Measurements from ENCODE around the gene RNASEH2A. TPM values are rescaled to one million over a fixed set of nuclear protein-coding genes. Genes with fewer than 3 reads are reported as not detected.

Gene RNASEH2A
- polyA plus RNA-seq, 1 of the 3 experiments (the other 2 are of a cell fraction): 48.1 TPM

GRCh38 chr19:12838886-12839756, 32.7 kb downstream of the RNASEH2A start:
- Histone ChIP-seq H3K9ac (peak overlapping the region; percentile 43; the same call in 1 of the 2 replicates), H3K4me3 (ENCODE audit: low read depth in 2 of 2, low read length in 1 of 2) (peak overlapping the region; percentile 73 to 81), H3K79me2 (ENCODE audit: insufficient read depth) (no peaks in the 10 kb centered on the region), H3K4me1 (ENCODE audit: control insufficient read depth in 1 of 2, insufficient read depth in 2 of 2, low read depth in 1 of 2, low read length in 1 of 2) (peaks cover 0 to 45% of the 10 kb centered on the region in 2 experiments; a peak in 1 of 4 replicates), H3K9me2 (no peaks in the 10 kb centered on the region), H3K27ac (ENCODE audit: low read depth in 2 of 2, low read length in 1 of 2) (peak overlapping the region in 1 of 2 experiments; percentile 76; a peak in 2 of 4 replicates), H3K36me3 (replicated peaks in 1 of 2; ENCODE audit: control insufficient read depth in 1 of 2, insufficient read depth in 2 of 2, low read length in 1 of 2) (no peaks in the 10 kb centered on the region), H3F3A (replicated peaks; ENCODE audit: insufficient read depth) (peaks cover 30% of the 10 kb centered on the region), H2AFZ (ENCODE audit: low read depth) (no peak overlapping the region), H3K4me2 (peak overlapping the region; percentile 87), H3K9me3 (no peaks in the 10 kb centered on the region), H3K27me3 (ENCODE audit: insufficient read depth) (no peaks in the 10 kb centered on the region), H4K20me1 (ENCODE audit: insufficient read depth) (no peaks in the 10 kb centered on the region)
- no peak for TF ChIP-seq FOXJ3 (CRISPR knock-in tag; IDR thresholded peaks at IDR 0.05)
- TF ChIP-seq FOXM1 (IDR thresholded peaks at IDR 0.05; ENCODE audit: low read depth): no peak
- TF ChIP-seq FOSL2 (IDR thresholded peaks at IDR 0.05; ENCODE audit: borderline replicate concordance, low read depth): no peak
- peak; percentile 73; the same call in 1 of the 2 replicates for TF ChIP-seq MXI1 (IDR thresholded peaks at IDR 0.05; ENCODE audit: low read depth, low read length)
- 0 out of 2 replicates have a peak, but pooled peaks have one; percentile 37 for TF ChIP-seq MAX (IDR thresholded peaks at IDR 0.05; ENCODE audit: low read depth)
- no peak for TF ChIP-seq USF1 (IDR thresholded peaks at IDR 0.05; ENCODE audit: borderline replicate concordance, low read depth)
- DNase-seq: peak; percentile 55
- ChIA-PET POLR2A (interaction anchor here (1.3 kb wide), 1 partner anchor 52 kb away, joined by 4 read pairs; the partner anchor contains the start of gene GCDH), CTCF (interaction anchor here (0.6 to 3.1 kb wide), 15 partner anchors 8 to 1690 kb away, joined by 3 to 19 read pairs (median 4); partner anchors contain the start of gene THSD8)
- WGBS (ENCODE audit: low lambda C conversion rate): 30% methylated on average over 21 of the region's 21 CpGs

GRCh38 chr19:12840091-12841079, 34.0 kb downstream of the RNASEH2A start:
- no peak overlapping the region for H3K9ac ChIP-seq
- H2AFZ ChIP-seq (ENCODE audit: low read depth): no peak overlapping the region
- H3K27me3 ChIP-seq (ENCODE audit: insufficient read depth): no peaks in the 10 kb centered on the region
- H3K4me2 ChIP-seq: no peak overlapping the region; the same call in 1 of the 2 replicates
- ChIA-PET CTCF (no interaction called here), POLR2A (no interaction called here)
- peaks cover 23% of the 10 kb centered on the region for H3F3A ChIP-seq (replicated peaks; ENCODE audit: insufficient read depth)
- no peak overlapping the region for H3K27ac ChIP-seq (ENCODE audit: low read depth in 2 of 2, low read length in 1 of 2)
- 60% methylated on average over 43 of the region's 43 CpGs for WGBS (ENCODE audit: low lambda C conversion rate)
- no peaks in the 10 kb centered on the region for H3K9me2 ChIP-seq
- peaks cover 0 to 36% of the 10 kb centered on the region in 2 experiments; a peak in 1 of 4 replicates for H3K4me1 ChIP-seq (ENCODE audit: control insufficient read depth in 1 of 2, insufficient read depth in 2 of 2, low read depth in 1 of 2, low read length in 1 of 2)
- H3K79me2 ChIP-seq (ENCODE audit: insufficient read depth): no peaks in the 10 kb centered on the region
- no peaks in the 10 kb centered on the region for H3K9me3 ChIP-seq
- peak; percentile 90 for DNase-seq
- H3K4me3 ChIP-seq (ENCODE audit: low read depth in 2 of 2, low read length in 1 of 2): peak overlapping the region in 1 of 2 experiments; percentile 15; a peak in 1 of 4 replicates
- no peaks in the 10 kb centered on the region for H4K20me1 ChIP-seq (ENCODE audit: insufficient read depth)
- no peak for TF ChIP-seq NRF1 (IDR thresholded peaks at IDR 0.05; ENCODE audit: low read depth, low read length)
- TF ChIP-seq MXI1 (IDR thresholded peaks at IDR 0.05; ENCODE audit: low read depth, low read length): peak; percentile 35; the same call in 1 of the 2 replicates
- H3K36me3 ChIP-seq (replicated peaks in 1 of 2; ENCODE audit: control insufficient read depth in 1 of 2, insufficient read depth in 2 of 2, low read length in 1 of 2): no peaks in the 10 kb centered on the region

Data from SK-N-SH (cell line).